Effector memory CD4-positive, alpha-beta T cell (primary cell): ENCODE measurements around the gene STAMBPL1.

Experiments
- DNase-seq, 3 donors: peaks; one replicate each; pipeline ENCODE4 v3.0.0-alpha.2; 2020
- H3K27ac ChIP-seq: 2 replicates; pipeline ENCODE4 v1.7.0; 2013; ENCODE audit warnings: mild to moderate bottlenecking, low read length, moderate library complexity; ENCODE audit not compliant: insufficient read depth, poor library complexity, severe bottlenecking
- H3K27me3 ChIP-seq: replicated peaks from 2 replicates; pipeline ENCODE4 v1.7.0; 2013; ENCODE audit warnings: mild to moderate bottlenecking, low read length; ENCODE audit not compliant: insufficient read depth, control insufficient read depth, poor library complexity, severe bottlenecking
- H3K36me3 ChIP-seq: 2 replicates; pipeline ENCODE4 v1.7.0; 2013; ENCODE audit warnings: mild to moderate bottlenecking, low read length, moderate library complexity; ENCODE audit not compliant: control insufficient read depth, insufficient read depth
- H3K4me1 ChIP-seq: 2 replicates; pipeline ENCODE4 v1.7.0; 2013; ENCODE audit warnings: low read length, mild to moderate bottlenecking; ENCODE audit not compliant: control insufficient read depth, insufficient read depth, poor library complexity, severe bottlenecking
- H3K4me3 ChIP-seq: 2 replicates; pipeline ENCODE4 v1.7.0; 2013; ENCODE audit warnings: low read length, low read depth, mild to moderate bottlenecking; ENCODE audit not compliant: insufficient read depth, poor library complexity, severe bottlenecking
- H3K9me3 ChIP-seq: 2 replicates; pipeline ENCODE4 v1.7.0; 2013; ENCODE audit warnings: mild to moderate bottlenecking, low read length, moderate library complexity; ENCODE audit not compliant: control insufficient read depth

Gene STAMBPL1

DNA sequence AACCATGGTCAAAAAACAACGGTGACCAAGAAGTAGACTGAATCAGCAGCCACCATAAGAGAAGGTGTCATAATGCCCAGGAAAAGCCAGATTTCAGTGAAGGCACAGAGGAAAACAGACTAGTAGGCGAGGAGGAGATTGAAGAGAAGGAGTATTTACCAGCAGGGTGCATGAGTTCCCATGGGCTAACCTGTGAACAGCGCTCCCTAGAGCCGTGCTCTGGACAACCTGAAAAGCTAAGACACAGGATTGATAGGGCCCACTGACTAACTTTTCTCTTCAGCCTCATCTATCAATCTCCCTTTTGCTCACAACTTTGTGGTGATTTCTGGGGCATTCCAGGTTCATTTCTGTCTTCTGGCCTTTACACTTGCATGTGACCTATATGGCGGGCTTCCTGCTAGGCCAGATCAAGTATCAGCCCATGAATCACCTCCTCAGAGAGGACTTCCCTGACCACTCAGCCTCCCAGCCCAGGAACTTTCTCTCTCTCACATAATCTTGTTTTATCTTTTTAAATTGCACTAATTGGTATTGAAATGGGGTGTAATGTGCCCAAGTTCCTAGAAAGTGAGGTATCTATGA, 41.2 kb upstream of the STAMBPL1 start:
- H3K4me3 ChIP-seq: no peak overlapping the region
- no peaks in the 10 kb centered on the region for H3K9me3 ChIP-seq
- no peak for DNase-seq
- H3K36me3 ChIP-seq: no peaks in the 10 kb centered on the region
- H3K27ac ChIP-seq: no peak overlapping the region
- H3K27me3 ChIP-seq: no peaks in the 10 kb centered on the region
- peaks cover under 1% of the 10 kb centered on the region for H3K4me1 ChIP-seq

DNA sequence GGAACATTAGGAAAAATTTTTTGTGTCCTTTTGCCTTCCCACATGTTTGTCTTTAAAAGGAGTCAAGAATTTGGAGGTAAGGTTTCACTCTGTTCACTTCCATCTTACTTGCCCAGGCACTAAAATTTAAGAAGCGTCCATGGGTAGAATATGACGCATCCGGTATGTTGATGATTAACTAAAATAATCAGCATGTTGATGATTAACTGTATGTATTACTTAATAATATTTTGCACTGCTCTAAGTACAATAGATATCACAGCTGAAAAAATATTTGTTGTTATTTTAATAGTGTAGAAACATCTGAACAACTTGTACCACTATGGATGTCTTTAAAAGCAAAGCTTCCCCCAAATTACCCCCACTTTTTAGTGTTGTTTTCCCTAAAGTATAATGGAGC, 39.9 kb upstream of the STAMBPL1 start:
- no peak overlapping the region for H3K27ac ChIP-seq
- no peaks in the 10 kb centered on the region for H3K36me3 ChIP-seq
- no peaks in the 10 kb centered on the region for H3K9me3 ChIP-seq
- no peaks in the 10 kb centered on the region for H3K4me1 ChIP-seq
- H3K4me3 ChIP-seq: no peak overlapping the region
- H3K27me3 ChIP-seq: no peaks in the 10 kb centered on the region
- DNase-seq: no peak

DNA sequence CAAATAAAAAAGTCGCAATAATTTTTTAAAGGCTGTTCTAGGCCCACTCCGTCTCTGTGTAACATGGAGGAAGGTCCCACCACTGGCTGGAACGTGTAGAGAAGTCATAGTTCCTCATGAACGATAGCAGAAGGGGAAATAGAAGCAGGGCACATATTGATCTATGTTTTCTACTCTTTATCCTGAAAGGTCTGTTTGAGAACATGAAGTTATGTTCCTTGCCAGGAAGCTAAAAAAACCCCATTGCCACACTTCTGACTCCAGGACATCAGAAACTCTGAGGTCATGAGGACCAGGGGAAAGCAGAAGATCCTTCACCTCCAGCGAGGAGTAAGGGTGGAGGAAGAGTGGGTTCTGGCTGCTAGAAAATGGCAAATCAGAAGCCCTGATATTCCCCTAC, 39.2 kb upstream of the STAMBPL1 start:
- Histone ChIP-seq H3K9me3 (no peaks in the 10 kb centered on the region), H3K27ac (no peak overlapping the region), H3K4me3 (no peak overlapping the region), H3K36me3 (no peaks in the 10 kb centered on the region), H3K4me1 (no peaks in the 10 kb centered on the region), H3K27me3 (no peaks in the 10 kb centered on the region)
- no peak for DNase-seq

DNA sequence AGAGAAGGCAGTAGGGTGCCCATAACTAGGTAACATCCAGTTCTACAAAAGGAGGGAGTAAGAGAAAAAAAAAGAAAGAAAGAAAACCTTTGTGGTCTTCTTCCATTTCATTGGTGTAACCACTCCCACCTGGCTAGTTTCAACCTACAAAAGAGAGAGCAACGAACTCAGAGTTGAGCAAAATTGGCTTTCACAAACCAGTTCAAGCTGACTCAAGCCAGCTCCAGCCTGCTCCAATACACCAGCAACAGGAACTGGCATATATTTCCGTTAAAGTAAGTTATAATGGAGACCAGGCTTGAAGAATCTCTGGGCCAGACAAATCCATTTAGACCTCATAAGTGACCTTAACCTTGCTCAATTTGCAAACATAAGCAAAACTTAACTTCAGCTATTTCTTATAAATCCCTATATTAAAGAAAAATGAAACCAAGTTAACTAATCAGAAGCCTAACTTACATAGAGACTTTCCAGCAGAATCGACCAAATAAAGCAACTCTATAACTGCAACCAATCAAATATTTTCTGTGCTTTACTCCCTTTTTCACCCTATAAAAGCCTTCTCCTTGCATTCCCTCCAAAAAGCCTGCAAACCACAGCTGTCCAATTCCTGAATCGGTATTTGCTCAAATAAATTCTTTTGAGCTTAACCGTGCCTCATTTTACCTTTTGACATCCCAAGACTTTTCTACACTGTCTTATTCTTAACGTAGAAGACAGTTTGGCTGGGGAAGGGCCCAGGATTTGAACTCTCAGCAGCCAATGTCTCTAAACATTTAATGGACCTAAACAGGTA, 38.5 kb upstream of the STAMBPL1 start:
- Histone ChIP-seq H3K27me3 (no peaks in the 10 kb centered on the region), H3K4me1 (no peaks in the 10 kb centered on the region), H3K9me3 (no peaks in the 10 kb centered on the region), H3K27ac (no peak overlapping the region), H3K4me3 (no peak overlapping the region), H3K36me3 (no peaks in the 10 kb centered on the region)
- DNase-seq: no peak

DNA sequence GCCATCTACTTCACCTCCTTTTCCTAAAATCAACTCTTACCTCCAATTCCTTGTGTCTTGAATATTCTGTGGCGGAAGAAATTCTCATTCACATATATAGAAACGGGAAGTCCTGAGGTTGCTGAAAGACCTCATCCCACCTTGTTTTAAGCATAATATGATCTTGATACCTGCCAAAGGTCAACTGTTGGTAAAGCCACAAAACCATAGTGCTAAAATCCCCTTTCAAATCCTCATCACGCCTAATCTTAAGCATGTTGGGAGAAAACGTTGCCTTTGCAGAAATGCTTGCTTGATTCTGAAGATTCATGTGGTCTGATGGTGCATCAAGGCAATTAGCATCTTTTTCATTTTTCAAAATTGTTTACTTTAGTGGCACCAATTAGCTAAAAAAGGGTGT, 36.9 kb upstream of the STAMBPL1 start:
- Histone ChIP-seq H3K4me1 (no peaks in the 10 kb centered on the region), H3K4me3 (no peak overlapping the region), H3K9me3 (no peaks in the 10 kb centered on the region), H3K27me3 (no peaks in the 10 kb centered on the region), H3K36me3 (no peaks in the 10 kb centered on the region), H3K27ac (no peak overlapping the region)
- no peak for DNase-seq

DNA sequence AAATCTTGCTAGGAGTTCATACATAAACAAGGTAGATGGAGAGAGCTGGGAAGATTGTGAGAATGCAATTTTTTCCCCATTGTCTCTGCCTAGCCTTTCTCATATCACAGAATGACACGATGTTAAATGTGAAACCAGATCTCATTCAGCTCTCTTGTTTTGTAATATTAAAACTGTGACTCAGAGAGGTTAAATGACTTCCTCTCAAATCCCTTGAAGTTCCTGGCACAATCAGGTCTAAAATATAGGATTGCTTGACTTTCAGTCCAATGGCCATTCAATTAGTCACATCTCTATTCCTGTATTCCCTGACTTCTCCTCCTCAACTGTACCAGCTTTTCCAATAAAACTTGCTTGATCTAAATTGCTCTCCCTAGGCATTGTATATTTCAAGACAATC, 31.5 kb upstream of the STAMBPL1 start:
- Histone ChIP-seq H3K4me1 (no peaks in the 10 kb centered on the region), H3K4me3 (no peak overlapping the region), H3K27ac (no peak overlapping the region), H3K9me3 (no peaks in the 10 kb centered on the region), H3K27me3 (no peaks in the 10 kb centered on the region), H3K36me3 (no peaks in the 10 kb centered on the region)
- no peak for DNase-seq

DNA sequence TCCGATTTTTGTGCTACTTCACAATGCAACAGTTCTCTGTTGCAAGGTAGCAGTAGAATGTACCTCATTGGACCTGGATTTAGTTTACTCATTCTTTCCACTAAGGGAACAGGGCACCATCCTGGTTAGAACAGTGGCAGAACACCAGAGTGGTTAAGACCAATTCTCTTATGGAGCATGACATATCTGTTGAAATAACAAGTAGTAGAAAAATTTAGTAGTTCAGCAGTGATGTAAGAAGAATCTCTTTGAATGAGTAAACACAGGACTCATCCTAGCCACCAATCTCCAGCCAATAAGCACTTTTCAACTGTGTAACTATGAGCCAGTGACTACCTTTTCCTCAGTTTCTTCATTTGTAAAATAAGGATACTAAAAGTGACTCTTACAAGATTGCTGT, 30.8 kb upstream of the STAMBPL1 start:
- no peaks in the 10 kb centered on the region for H3K4me1 ChIP-seq
- DNase-seq: no peak

DNA sequence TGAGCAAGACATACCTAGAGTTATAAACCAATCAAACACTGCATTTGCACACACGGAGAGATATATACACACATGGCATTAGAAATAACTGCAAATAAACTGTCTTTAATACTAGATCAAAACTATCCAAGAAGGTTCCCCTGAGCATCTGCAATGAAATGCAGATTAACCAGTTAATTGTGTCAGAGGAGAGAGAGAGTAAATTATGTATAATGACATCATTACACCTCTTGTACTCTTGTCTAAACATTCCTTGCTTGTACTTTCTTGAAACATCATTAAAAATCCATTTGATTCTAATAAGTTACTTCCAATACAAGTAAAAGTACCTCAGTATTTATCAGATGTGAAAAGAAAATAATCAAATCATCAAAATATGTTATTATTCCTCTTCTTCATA, 29.3 kb upstream of the STAMBPL1 start:
- H3K36me3 ChIP-seq: no peaks in the 10 kb centered on the region
- H3K27ac ChIP-seq: no peak overlapping the region
- H3K27me3 ChIP-seq: no peaks in the 10 kb centered on the region
- H3K4me3 ChIP-seq: no peak overlapping the region
- H3K4me1 ChIP-seq: no peaks in the 10 kb centered on the region
- no peak for DNase-seq
- H3K9me3 ChIP-seq: no peaks in the 10 kb centered on the region

More for the DNA sequence above, 30.8 kb upstream of the STAMBPL1 start:
- Histone ChIP-seq H3K36me3 (no peaks in the 10 kb centered on the region), H3K9me3 (no peaks in the 10 kb centered on the region), H3K27me3 (no peaks in the 10 kb centered on the region), H3K4me3 (no peak overlapping the region), H3K27ac (no peak overlapping the region)

DNA sequence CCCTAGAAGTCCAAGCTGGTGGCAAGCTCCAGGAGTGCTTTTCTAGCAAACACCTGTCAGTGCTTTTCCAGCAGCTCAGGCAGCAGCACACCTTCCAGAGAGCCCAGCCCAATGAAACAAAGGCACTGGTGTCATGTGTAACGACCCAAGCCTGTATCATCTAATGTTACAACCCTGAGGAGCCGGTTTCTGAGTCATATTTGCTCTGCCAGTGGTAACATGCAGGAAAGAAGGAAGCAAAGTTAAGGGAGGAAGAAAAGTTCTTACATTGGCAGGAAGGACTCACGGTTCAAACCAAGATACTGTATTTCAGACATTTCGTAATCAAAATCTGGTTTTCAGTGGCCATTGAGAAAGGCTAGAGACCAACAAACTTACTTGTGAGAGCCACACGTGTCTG, 28.3 kb upstream of the STAMBPL1 start, which contains the start of gene ANKRD22:
ANKRD22 (minus strand) TSS at position 139 of the 400 bp plus-strand sequence. CDS start 237 bp downstream, outside the sequence.
- no peaks in the 10 kb centered on the region for H3K27me3 ChIP-seq
- H3K27ac ChIP-seq: no peak within 1 kb of the TSS
- H3K9me3 ChIP-seq: no peaks in the 10 kb centered on the region
- H3K4me1 ChIP-seq: no peaks in the 10 kb centered on the region
- H3K36me3 ChIP-seq: no peaks in the 10 kb centered on the region
- H3K4me3 ChIP-seq: no peak within 1 kb of the TSS
- DNase-seq: no peak

DNA sequence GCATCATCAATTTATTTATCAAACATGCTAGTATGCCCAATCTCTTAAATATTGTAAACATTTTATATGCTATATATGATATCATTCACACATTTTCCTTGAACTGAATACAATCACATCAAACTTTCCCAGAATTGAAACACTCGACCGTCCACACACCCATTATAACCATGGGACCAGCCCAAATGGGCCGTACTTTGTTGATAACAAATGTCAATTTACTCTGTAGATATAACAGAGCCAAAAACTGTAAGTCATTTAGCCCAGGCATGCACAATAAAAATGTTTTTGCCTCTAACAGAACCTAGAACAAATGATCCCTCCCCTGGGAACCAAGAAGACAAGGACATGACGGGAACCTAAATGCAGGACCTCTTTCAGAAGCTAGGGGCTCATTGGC, 27.7 kb upstream of the STAMBPL1 start:
- Histone ChIP-seq H3K27ac (no peak overlapping the region), H3K4me3 (no peak overlapping the region), H3K9me3 (no peaks in the 10 kb centered on the region), H3K36me3 (no peaks in the 10 kb centered on the region), H3K27me3 (no peaks in the 10 kb centered on the region), H3K4me1 (no peaks in the 10 kb centered on the region)
- no peak for DNase-seq
